Measurements from ENCODE around the gene BATF.

GRCh38 chr14:75522983-75523318 is 682 bp downstream of the BATF start:
- TF ChIP-seq CTCF (IDR thresholded peaks at IDR 0.05 in 4 of 5, conservative IDR thresholded peaks at IDR 0.05 in 1 of 5) (no peak), POLR2A (IDR thresholded peaks at IDR 0.05) (no peak)

Measured in gastrocnemius medialis (tissue), 4 donors.